HEK293T (cell line): Measurements from ENCODE around the gene PRKAG1.

Experiments used
- CTCF ChIA-PET: fragments of 350-600 bp; formaldehyde crosslinking; extraction: SDS; loops from one replicate; lab custom pipeline; 2021; ENCODE audit warnings: antibody characterized with exemption, inconsistent platforms; lab: Yijun Ruan, JAX
- POLR2A ChIA-PET: fragments of 350-600 bp; formaldehyde crosslinking; extraction: SDS; loops from one replicate; lab custom pipeline; 2020; ENCODE audit warnings: antibody characterized with exemption, inconsistent platforms; lab: Yijun Ruan, JAX
- DNase-seq: peaks from one replicate; pipeline ENCODE4 v3.0.0; 2012; ENCODE audit warnings: mixed read lengths; ENCODE audit errors: extremely low spot score
- ARNT ChIP-seq: fragments of 450-650 bp; IDR thresholded peaks from 2 replicates; pipeline ENCODE4 v1.6.1; 2017; ENCODE audit warnings: mild to moderate bottlenecking
- BHLHE40 ChIP-seq: fragments of 450-650 bp; IDR thresholded peaks from 2 replicates; pipeline ENCODE4 v1.6.1; 2016; ENCODE audit warnings: mild to moderate bottlenecking, moderate library complexity, borderline replicate concordance
- CTBP1 ChIP-seq: fragments of 450-650 bp; IDR thresholded peaks from 2 replicates; pipeline ENCODE4 v1.6.1; 2016; ENCODE audit warnings: borderline replicate concordance
- ELF4 ChIP-seq: fragments of 450-650 bp; IDR thresholded peaks from 2 replicates; pipeline ENCODE4 v1.6.1; 2017; ENCODE audit warnings: antibody characterized with exemption
- FOXA1 ChIP-seq: fragments of 450-650 bp; IDR thresholded peaks from 2 replicates; pipeline ENCODE4 v1.6.1; 2016; ENCODE audit warnings: mild to moderate bottlenecking
- FOXK2 ChIP-seq: fragments of 450-650 bp; IDR thresholded peaks from 2 replicates; pipeline ENCODE4 v1.6.1; 2016; ENCODE audit warnings: mild to moderate bottlenecking
- FOXM1 ChIP-seq: fragments of 450-650 bp; IDR thresholded peaks from 2 replicates; pipeline ENCODE4 v1.6.1; 2017; ENCODE audit warnings: mild to moderate bottlenecking, borderline replicate concordance
- HDGF ChIP-seq: fragments of 450-650 bp; IDR thresholded peaks from 2 replicates; pipeline ENCODE4 v1.6.1; 2017; ENCODE audit warnings: antibody characterized with exemption, borderline replicate concordance
- L3MBTL2 ChIP-seq: fragments of 450-650 bp; conservative IDR thresholded peaks from 2 replicates; pipeline ENCODE4 v1.6.1; 2016; ENCODE audit warnings: mild to moderate bottlenecking
- LEF1 ChIP-seq: fragments of 450-650 bp; IDR thresholded peaks from 2 replicates; pipeline ENCODE4 v1.6.1; 2017; ENCODE audit warnings: mild to moderate bottlenecking, borderline replicate concordance
- NFRKB ChIP-seq: fragments of 450-650 bp; IDR thresholded peaks from 2 replicates; pipeline ENCODE4 v1.6.1; 2016; ENCODE audit warnings: mild to moderate bottlenecking, moderate library complexity
- SP1 ChIP-seq: fragments of 450-650 bp; IDR thresholded peaks from 2 replicates; pipeline ENCODE4 v1.6.1; 2017
- SUZ12 ChIP-seq: fragments of 450-650 bp; IDR thresholded peaks from 2 replicates; pipeline ENCODE4 v1.6.1; 2016; ENCODE audit warnings: mild to moderate bottlenecking
- TARDBP ChIP-seq: fragments of 450-650 bp; IDR thresholded peaks from 2 replicates; pipeline ENCODE4 v1.6.1; 2016
- ZNF384 ChIP-seq: fragments of 450-650 bp; IDR thresholded peaks from 2 replicates; pipeline ENCODE4 v1.6.1; 2016
- TF ChIP-seq, protein P1 (sequence below): fragments of 450-650 bp; IDR thresholded peaks from 2 replicates; pipeline ENCODE4 v1.6.1; 2016

The PRKAG1 gene

DNA sequence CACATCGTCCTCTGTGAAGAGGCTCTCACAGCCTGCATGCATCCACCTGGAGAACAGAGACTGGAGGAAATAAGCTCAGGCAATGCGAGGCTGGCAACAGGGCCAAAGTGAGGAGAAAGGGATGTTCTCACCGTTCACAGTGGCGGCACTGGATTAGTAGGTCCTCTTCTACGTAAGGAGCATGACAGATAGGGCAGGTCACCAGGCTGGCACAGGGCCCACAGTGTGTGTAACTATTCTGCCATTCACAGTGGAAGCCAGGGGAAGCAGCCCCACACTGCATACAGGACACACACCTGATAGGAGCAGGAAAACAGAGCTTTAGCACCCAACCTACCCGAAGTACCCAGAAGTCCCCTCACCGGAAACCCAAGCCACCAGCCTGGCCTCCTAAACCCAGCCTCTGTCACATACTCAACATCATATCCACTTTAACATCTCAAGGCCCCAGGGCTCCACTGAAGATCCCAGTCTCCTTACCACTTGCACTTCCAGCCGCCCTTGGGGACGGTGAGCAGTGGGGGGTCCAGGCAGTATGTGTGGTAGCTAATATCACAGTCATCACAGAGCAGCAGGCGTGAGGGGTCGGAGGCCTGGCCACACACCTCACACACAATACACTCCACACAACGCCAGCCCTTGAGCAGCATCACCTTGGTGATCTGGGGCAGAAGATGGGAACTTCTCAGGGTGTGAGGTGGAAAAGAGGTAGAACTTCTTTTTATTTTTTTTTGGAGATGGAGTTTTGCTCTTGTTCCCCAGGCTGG lies 27.7 kb upstream of the PRKAG1 start:
- no peak for DNase-seq
- ChIA-PET POLR2A (no interaction called here), CTCF (interaction anchor here (1.0 kb wide), 1 partner anchor 26 kb away, joined by 3 read pairs; no protein-coding TSS in a partner anchor)
- TF ChIP-seq TARDBP (no peak), ELF4 (no peak), L3MBTL2 (no peak), SUZ12 (no peak), NFRKB (no peak), FOXA1 (no peak), SP1 (no peak), ZNF384 (no peak), FOXK2 (no peak), LEF1 (no peak), BHLHE40 (no peak), ARNT (no peak), HDGF (no peak), CTBP1 (no peak)
- TF ChIP-seq, protein P1, sequence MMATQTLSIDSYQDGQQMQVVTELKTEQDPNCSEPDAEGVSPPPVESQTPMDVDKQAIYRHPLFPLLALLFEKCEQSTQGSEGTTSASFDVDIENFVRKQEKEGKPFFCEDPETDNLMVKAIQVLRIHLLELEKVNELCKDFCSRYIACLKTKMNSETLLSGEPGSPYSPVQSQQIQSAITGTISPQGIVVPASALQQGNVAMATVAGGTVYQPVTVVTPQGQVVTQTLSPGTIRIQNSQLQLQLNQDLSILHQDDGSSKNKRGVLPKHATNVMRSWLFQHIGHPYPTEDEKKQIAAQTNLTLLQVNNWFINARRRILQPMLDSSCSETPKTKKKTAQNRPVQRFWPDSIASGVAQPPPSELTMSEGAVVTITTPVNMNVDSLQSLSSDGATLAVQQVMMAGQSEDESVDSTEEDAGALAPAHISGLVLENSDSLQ, result no peak

DNA sequence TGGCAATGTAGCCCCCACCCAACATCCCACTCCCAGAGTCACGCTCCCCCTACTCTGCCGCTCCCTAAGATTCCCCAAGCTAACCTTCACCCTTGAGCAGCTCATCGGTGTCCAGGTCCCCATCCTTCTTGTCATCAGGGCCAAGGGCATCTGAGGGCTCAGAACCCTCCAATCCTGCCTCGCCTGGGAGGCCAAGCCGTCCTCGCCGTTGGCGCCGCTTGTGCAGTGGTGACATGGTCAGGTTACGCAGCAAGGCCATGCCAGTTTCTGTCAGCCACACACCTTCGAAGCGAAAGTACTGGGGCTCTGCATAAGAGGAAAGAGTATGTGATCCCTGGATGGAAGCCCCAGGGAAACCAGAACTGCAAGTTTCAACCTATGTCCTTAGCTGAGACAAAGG lies 26.1 kb upstream of the PRKAG1 start:
- no peak for DNase-seq
- ChIA-PET POLR2A (interaction anchor here (1.0 to 1.8 kb wide), 3 partner anchors 14 to 25 kb away, joined by 4 to 5 read pairs (median 5); partner anchors contain the start of gene RHEBL1), CTCF (interaction anchor here (0.6 to 2.1 kb wide), 8 partner anchors 9 to 192 kb away, joined by 3 to 19 read pairs (median 5); no protein-coding TSS in a partner anchor)
- TF ChIP-seq FOXM1 (no peak), ZNF384 (no peak), SP1 (no peak), FOXK2 (no peak), SUZ12 (no peak), HDGF (no peak), TARDBP (no peak), L3MBTL2 (no peak), NFRKB (no peak)
- TF ChIP-seq, protein P1, result no peak

DNA sequence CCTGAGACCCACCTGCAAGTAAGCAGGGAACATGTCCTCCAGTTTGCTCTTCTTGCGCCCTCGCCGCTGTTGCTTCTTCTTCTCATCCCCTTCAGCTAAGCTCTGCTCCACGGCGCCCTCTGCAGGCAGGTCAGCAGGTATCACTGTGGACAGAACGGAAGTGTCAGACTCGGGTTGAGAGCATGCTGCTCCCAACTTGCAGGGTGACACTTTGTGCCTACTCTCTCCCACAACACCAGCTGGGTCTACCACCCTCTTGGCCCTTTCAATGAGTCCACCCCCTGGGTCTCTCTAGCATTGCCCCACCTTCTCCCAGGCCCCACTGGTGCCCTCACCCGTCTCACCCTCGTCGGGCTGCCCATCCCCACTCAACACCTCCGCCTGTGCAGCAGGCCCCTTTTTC lies 25.3 kb upstream of the PRKAG1 start:
- ChIA-PET CTCF (interaction anchor here (0.6 to 2.1 kb wide), 12 partner anchors 8 to 228 kb away, joined by 3 to 19 read pairs (median 4); no protein-coding TSS in a partner anchor), POLR2A (interaction anchor here (1.0 to 1.8 kb wide), 4 partner anchors 13 to 26 kb away, joined by 3 to 5 read pairs (median 4); partner anchors contain the start of gene RHEBL1)
- peak; percentile 84 for DNase-seq
- TF ChIP-seq HDGF (no peak), SUZ12 (no peak), FOXA1 (no peak), NFRKB (no peak), ARNT (no peak), LEF1 (no peak), SP1 (no peak), FOXM1 (no peak)
- TF ChIP-seq, protein P1, result no peak

DNA sequence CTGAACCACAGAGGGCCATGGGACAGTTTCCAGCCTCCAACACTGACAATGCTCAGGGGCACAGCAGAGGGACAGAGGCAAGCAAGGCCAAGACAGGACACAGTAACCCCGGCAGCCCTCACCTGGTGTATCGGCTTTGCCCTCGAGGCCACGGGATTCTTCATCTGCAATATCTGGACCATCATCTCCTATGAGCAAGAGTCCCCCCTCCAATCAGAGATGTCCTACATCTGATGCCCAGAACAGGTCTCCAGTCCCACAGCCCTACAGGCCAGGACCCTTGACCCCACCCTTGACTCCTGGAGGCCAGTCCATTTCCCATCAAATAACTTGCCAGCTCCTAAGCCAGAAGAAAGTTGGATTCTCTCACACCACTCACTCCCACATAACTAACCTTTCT lies 24.7 kb upstream of the PRKAG1 start:
- ChIA-PET CTCF (interaction anchor here (0.6 to 2.1 kb wide), 10 partner anchors 9 to 227 kb away, joined by 3 to 19 read pairs (median 6); no protein-coding TSS in a partner anchor), POLR2A (interaction anchor here (1.2 to 1.8 kb wide), 3 partner anchors 15 to 26 kb away, joined by 3 to 5 read pairs (median 5); partner anchors contain the start of gene RHEBL1)
- no peak for TF ChIP-seq ELF4
- TF ChIP-seq, protein P1, result no peak
- TF ChIP-seq SUZ12, result no peak
- TF ChIP-seq BHLHE40, result no peak
- no peak for TF ChIP-seq FOXA1
- no peak for TF ChIP-seq LEF1
- TF ChIP-seq ARNT, result no peak
- TF ChIP-seq FOXM1, result no peak
- no peak for TF ChIP-seq SP1
- TF ChIP-seq L3MBTL2, result no peak
- TF ChIP-seq CTBP1, result no peak
- TF ChIP-seq FOXK2, result no peak
- TF ChIP-seq HDGF, result no peak
- TF ChIP-seq ZNF384, result no peak
- TF ChIP-seq NFRKB, result no peak
- TF ChIP-seq TARDBP, result no peak
- no peak for DNase-seq

DNA sequence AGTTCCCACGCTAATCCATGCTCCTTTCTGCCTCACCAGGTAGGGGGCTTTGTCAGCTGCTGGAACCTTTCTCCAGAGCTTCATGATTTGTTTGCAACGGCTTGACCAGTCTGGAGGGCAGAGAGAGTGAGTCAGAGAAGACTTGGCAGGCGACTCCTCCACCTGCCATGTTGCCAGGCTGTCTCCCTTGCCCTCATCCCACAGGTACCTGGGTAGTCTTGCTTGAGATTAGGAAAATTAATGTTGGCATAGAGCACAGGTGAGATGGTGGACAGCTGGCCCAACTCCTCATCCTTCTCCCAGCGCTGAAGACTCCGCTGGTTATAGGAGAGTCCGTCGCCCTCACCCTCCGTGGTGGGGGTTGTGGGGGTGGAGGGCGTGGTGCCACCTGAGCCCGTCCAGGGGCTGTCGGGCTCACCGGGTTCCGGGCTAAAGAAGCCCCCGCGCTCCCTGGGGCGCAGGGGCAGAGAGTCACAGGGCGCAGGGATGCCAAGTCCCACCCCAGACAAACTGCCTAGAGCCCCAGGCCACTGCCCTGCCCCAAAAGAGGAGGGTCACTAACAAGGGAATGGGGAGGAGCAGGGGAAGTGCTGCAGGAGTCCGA lies 23.4 kb upstream of the PRKAG1 start:
- TF ChIP-seq ELF4 (no peak), SP1 (no peak), ZNF384 (no peak), NFRKB (no peak), BHLHE40 (no peak), HDGF (no peak)
- ChIA-PET POLR2A (interaction anchor here (0.6 kb wide), 1 partner anchor 8 kb away, joined by 3 read pairs; no protein-coding TSS in a partner anchor), CTCF (no interaction called here)

More for the DNA sequence above, 23.4 kb upstream of the PRKAG1 start:
- DNase-seq, result no peak
